ENCODE measurements around the gene NRBP1. TPM values are rescaled to one million over a fixed set of nuclear protein-coding genes. Genes with fewer than 3 reads are reported as not detected.

The NRBP1 gene
- total and polyA plus RNA-seq, 2 of the 4 experiments (the other 2 are of a cell fraction) = 120 to 155 TPM

DNA sequence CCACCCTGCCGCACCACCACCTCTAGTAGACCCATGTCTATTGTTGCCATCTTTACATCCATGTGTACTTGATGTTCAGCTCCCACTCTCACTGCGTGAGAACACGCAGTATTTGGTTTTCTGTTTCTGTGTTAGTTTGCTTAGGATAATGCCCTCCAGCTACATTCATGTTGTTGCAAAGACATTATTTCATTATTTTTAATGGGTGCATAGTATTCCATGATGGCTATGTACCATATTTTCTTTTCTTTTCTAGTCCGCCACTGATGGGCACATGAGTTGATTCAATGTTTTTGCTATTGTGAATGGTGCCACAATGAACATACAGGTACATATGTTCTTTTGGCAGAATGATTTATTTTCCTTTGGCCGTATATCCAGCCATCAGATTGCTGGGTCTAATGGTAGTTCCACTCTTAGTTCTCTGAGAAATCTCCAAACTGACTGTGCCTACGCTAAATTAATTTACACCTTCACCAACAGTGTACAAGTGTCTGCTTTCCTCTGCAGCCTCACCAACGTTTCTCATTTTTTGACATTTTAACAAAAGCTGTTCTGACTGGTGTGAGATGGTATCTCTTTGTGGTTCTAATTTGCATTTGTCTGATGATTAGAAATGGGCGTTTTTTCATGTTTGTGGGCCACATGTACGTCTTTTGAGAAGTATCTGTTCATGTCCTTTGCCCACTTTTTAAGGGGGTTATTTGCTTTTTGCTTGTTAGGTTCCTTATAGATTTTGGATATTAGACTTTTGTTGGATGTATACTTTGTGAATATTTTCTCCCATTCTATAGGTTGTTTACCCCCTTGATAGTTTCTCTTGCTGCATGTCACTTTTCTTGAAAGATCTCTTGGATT, 37.4 kb upstream of the NRBP1 start:
- Histone ChIP-seq H4K20me1 (ENCODE audit: insufficient read depth, low read length) (peaks cover 26% of the 10 kb centered on the region), H3K14ac (replicated peaks; ENCODE audit: low read depth, low read length) (no peak overlapping the region), H2AFZ (replicated peaks; ENCODE audit: low read length, poor library complexity) (no peak overlapping the region), H3K27ac (ENCODE audit: insufficient read depth, low read length) (no peak overlapping the region), H4K8ac (ENCODE audit: low read depth in 2 of 2, low read length in 2 of 2) (no peak overlapping the region), H2BK120ac (ENCODE audit: low read depth, low read length) (no peak overlapping the region), H3K4me2 (ENCODE audit: low read depth, low read length) (no peak overlapping the region), H3K23ac (ENCODE audit: low read depth, low read length) (no peak overlapping the region), H4K5ac (ENCODE audit: low read depth, low read length) (no peak overlapping the region), H2AK9ac (replicated peaks; ENCODE audit: low read depth, low read length, poor library complexity) (no peak overlapping the region), H3K9me1 (ENCODE audit: insufficient read depth, low read length) (peaks cover under 1% of the 10 kb centered on the region; the same call in 1 of the 2 replicates), H2BK20ac (ENCODE audit: low read depth, low read length) (no peak overlapping the region), H3K9ac (ENCODE audit: low read depth, low read length) (no peak overlapping the region), H3K4ac (ENCODE audit: low read depth, low read length) (no peak overlapping the region), H3K4me3 (ENCODE audit: insufficient read depth, low read depth, low read length) (no peak overlapping the region), H3K9me3 (ENCODE audit: control insufficient read depth, insufficient read depth, low read length) (no peaks in the 10 kb centered on the region), H2AK5ac (ENCODE audit: low read depth, low read length) (no peak overlapping the region), H3K36me3 (ENCODE audit: control insufficient read depth, insufficient read depth, low read length) (peaks cover 4% of the 10 kb centered on the region), H2BK15ac (ENCODE audit: low read depth, low read length) (no peak overlapping the region), H3K4me1 (ENCODE audit: control insufficient read depth, insufficient read depth, low read length) (no peaks in the 10 kb centered on the region), H2BK5ac (ENCODE audit: low read depth, low read length, poor library complexity, severe bottlenecking) (no peak overlapping the region), H3K79me1 (ENCODE audit: low read depth in 1 of 2, low read length in 2 of 2) (peaks cover 29 to 62% of the 10 kb centered on the region in 2 experiments), H4K91ac (ENCODE audit: insufficient read depth, low read depth, low read length) (no peak overlapping the region), H3K27me3 (ENCODE audit: control insufficient read depth, insufficient read depth, low read length) (no peaks in the 10 kb centered on the region), H3K56ac (ENCODE audit: extremely low read depth, insufficient read depth, low read length) (no peak overlapping the region), H3K18ac (ENCODE audit: low read depth, low read length) (no peak overlapping the region)
- no TSS peak for BruUV-seq (replicated peaks)
- WGBS, 2 experiments (ENCODE audit: extremely low coverage in 2 of 2, insufficient read length in 1 of 2) = no CpG with 5 or more reads among the region's 9 CpGs
- intact Hi-C loops (cut with micrococcal nuclease) = no loop called here
- ATAC-seq (ENCODE audit: low read depth) (no peak), DNase-seq (no peak)
- dilution Hi-C loops (cut with HindIII; ENCODE audit: low sequenced_read_pairs, unreplicated experiment) = no loop called here
- no peak for TF ChIP-seq MXI1 (IDR thresholded peaks at IDR 0.05; ENCODE audit: borderline replicate concordance, low read depth, low read length)
- no peak for TF ChIP-seq NFE2L2 (IDR thresholded peaks at IDR 0.05; ENCODE audit: low read depth, low read length)
- TF ChIP-seq, protein P1, sequence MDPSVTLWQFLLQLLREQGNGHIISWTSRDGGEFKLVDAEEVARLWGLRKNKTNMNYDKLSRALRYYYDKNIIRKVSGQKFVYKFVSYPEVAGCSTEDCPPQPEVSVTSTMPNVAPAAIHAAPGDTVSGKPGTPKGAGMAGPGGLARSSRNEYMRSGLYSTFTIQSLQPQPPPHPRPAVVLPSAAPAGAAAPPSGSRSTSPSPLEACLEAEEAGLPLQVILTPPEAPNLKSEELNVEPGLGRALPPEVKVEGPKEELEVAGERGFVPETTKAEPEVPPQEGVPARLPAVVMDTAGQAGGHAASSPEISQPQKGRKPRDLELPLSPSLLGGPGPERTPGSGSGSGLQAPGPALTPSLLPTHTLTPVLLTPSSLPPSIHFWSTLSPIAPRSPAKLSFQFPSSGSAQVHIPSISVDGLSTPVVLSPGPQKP (IDR thresholded peaks at IDR 0.05; ENCODE audit: borderline replicate concordance, low read depth, low read length) = no peak
- no peak for TF ChIP-seq RCOR1 (IDR thresholded peaks at IDR 0.05; ENCODE audit: insufficient replicate concordance, low read length)
- in situ Hi-C loops (cut with MboI; ENCODE audit: low sequenced_read_pairs) = no loop called here
- POLR2A ChIA-PET (ENCODE audit: unreplicated experiment) = no interaction called here
- CTCF ChIA-PET = interaction anchor here (0.5 kb wide), 1 partner anchor 17 kb away, joined by 3 read pairs; no protein-coding TSS in a partner anchor

Measured in IMR-90 (cell line).